GM12872 (cell line): Measurements from ENCODE around the gene BEX3.

Experiments used
- CTCF ChIP-seq: IDR thresholded peaks from 3 replicates; pipeline ENCODE4 v1.5.1; 2011; ENCODE audit warnings: low read depth, mild to moderate bottlenecking, low read length, moderate library complexity; ENCODE audit not compliant: insufficient read depth

BEX3 gene

GRCh38 chrX:103356130-103356798, 20.1 kb upstream of the BEX3 start, which contains the start of gene TCEAL9:
Gene TCEAL9, plus strand, starts transcription at chrX:103356506. Its CDS starts 1,179 bp downstream, at chrX:103357685.
- TF ChIP-seq CTCF: no peak

- TF ChIP-seq CTCF: no peak
These were observed 19.5 kb upstream of the BEX3 start for GRCh38 chrX:103356858-103357257.

- TF ChIP-seq CTCF: no peak
These were observed 18.5 kb upstream of the BEX3 start for GRCh38 chrX:103357871-103358270.

GRCh38 chrX:103360092-103360491, 16.2 kb upstream of the BEX3 start:
- TF ChIP-seq CTCF: no peak

GRCh38 chrX:103360916-103361315, 15.4 kb upstream of the BEX3 start:
- no peak for TF ChIP-seq CTCF

DNA sequence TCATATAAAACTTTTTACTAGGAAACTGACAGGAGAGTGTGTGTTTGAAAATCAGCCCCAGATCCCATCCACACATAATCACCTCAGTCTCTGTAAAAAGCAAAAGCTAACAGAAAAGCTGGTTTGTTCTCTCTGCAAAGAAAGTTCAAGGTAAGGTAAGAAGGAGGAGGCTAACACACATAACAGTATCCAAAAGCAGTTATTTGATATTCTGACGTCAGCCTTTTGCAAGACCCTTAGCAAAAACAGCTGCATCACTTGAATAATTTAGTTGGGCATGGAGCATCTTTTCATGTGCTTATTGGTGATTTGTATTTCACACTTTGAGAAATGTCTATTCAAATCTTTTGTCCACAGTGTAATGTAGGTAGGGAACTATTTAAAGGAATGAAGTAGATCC, 14.5 kb upstream of the BEX3 start:
- no peak for TF ChIP-seq CTCF

- TF ChIP-seq CTCF: no peak
These were observed 13.9 kb upstream of the BEX3 start for GRCh38 chrX:103362474-103362873.

- TF ChIP-seq CTCF: no peak
These were observed 13.3 kb upstream of the BEX3 start for GRCh38 chrX:103363046-103363445.
